ENCODE results near the gene MUC4.

DNA sequence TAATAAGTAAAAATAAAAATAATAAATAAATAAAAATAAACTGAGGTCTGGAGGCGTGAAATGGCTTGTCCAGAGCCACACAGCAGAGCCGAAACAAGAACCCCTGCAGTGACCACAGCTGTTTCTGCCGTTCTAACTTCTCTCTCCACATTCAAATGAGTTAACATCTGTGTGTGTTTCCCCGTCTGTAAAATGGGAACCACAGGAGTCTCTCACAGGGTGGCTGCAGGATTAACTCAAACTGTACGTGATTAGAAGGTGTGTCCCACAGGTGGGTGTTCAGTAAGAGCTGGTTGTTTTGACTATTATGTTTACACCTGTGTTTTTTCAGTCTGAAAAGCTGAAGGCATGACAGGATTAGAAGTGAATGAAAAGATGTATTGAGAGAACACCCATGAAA lies 27.0 kb upstream of the MUC4 start:
- TF ChIP-seq, protein P1, sequence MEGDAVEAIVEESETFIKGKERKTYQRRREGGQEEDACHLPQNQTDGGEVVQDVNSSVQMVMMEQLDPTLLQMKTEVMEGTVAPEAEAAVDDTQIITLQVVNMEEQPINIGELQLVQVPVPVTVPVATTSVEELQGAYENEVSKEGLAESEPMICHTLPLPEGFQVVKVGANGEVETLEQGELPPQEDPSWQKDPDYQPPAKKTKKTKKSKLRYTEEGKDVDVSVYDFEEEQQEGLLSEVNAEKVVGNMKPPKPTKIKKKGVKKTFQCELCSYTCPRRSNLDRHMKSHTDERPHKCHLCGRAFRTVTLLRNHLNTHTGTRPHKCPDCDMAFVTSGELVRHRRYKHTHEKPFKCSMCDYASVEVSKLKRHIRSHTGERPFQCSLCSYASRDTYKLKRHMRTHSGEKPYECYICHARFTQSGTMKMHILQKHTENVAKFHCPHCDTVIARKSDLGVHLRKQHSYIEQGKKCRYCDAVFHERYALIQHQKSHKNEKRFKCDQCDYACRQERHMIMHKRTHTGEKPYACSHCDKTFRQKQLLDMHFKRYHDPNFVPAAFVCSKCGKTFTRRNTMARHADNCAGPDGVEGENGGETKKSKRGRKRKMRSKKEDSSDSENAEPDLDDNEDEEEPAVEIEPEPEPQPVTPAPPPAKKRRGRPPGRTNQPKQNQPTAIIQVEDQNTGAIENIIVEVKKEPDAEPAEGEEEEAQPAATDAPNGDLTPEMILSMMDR (IDR thresholded peaks at IDR 0.05; ENCODE audit: insufficient read depth, low read length, poor library complexity, severe bottlenecking), result no peak
- TF ChIP-seq EZH2phosphoT487 (conservative IDR thresholded peaks at IDR 0.05; ENCODE audit: low read length), result no peak

Data from SU-DHL-6 (cell line).